ENCODE data around the gene BPGM. TPM values are rescaled to one million over a fixed set of nuclear protein-coding genes. Genes with fewer than 3 reads are reported as not detected.

BPGM gene
- polyA plus RNA-seq, 3 donors: 45.7 to 49.0 (median 47.6) TPM

DNA sequence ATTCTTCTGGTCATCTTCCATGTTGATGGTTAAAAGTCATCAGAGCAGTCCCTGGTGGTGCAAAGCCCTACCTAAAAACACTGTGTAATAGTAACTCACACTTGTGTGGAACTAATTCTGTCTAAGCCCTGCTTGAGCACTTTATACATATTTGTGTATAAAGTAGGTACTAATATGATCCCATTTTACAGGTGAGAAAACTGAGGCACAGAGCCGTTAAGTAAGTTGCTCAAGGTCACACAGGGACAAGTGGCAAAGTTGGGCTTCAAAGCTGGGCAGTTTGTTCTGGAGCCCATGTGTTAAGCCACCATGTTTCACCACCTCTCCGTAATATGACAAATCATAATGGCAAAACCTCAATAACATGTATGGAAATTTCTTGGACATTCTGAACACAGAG is 48.1 kb downstream of the BPGM start:
- DNase-seq (ENCODE audit: low read depth in 3 of 3, low spot score in 2 of 3): no peak

DNA sequence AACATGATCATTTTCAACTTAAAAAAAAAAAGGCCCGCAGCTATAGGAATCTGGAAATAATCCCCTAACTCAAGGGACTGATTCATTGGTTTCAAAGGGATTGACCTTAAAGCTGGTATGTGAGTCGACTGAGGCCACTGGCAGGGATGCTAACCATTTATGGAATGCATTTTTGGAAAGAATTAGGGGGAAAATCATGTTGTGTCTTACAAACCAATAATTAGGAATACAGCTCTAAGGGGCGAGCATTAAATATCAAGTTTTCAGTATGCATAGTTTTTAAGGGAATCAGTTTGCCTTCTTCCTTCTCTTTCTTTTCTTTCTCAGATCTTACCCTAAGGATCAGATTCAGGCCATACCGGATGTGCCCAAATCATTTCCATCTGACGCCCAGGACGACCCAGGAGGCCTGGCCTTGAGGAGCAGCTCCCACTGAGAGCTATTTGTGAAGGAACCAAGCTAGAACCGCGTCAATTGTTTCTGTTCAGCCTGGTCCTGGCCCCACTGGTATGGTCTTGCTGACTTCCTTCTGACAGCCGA is 48.7 kb downstream of the BPGM start:
- DNase-seq (ENCODE audit: low read depth in 3 of 3, low spot score in 2 of 3): no peak

DNA sequence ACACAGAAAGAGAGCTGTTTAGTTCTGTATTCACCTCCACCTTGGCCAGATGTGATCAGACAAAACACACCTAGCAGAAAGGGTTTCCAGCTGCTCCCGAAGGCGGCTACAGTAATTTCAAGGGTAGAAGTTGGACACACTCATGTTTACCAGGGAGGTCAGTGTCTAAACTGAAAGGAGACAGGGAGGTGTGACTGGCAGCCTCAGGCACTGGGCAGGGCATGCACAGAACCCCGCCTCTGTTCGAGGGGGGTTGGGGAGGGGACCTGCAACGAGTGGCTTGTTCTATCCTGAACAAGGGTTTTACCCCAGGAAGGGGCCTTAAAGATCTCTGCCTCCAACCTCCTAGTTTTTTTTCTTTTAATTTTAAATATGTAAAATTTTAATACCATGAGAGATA is 49.6 kb downstream of the BPGM start:
- no peak for DNase-seq (ENCODE audit: low read depth in 3 of 3, low spot score in 2 of 3)

DNA sequence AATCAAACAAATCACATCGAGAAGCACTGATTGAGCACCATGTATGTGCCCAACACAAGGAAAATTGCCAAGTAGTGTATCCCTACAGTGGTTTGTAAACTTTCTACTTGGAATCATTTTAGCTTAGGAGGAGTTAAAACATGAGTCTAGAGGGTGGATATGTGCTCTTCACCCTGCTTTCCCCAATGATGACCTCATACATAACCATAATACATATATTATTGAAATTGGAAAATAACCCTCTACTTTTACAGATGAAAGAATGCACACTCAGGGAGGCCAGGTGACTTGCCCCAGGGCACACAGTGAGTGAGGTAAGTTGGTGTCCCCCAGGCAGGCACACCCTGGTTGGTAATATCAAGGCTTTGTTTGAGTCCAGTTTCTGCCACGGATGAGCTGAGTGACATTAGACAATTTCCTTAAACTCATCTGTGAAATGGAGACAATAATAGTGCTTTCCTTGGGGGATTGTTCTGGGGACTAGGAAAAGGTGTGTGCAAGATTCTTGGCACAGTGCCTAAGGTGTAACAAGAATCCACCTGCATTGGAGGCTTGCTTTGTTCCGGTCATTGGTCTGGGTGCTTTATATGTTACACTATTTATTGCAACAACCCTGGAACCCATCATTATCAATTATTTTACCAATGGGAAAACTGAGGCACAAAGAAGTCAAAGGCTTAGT is 50.7 kb downstream of the BPGM start:
- no peak for DNase-seq (ENCODE audit: low read depth in 3 of 3, low spot score in 2 of 3)

DNA sequence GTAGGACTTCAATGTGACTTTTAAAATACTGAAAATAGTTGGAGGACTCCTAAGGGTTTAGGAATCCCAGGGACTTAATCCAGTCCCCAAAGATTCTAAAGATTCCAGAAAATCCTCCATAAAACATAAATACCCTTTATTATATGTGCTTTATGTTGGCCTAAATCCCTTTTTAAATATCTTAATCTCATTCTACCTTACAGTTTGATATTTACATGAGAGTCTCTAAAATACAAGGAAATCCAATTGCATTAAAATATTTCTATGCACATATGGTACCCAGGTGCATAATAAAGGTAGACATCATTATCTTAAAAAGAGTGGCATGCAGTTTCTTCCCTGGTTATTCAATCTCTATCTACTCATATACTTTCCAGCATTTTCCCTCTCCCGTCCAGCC is 51.8 kb downstream of the BPGM start:
- no peak for DNase-seq (ENCODE audit: low read depth in 3 of 3, low spot score in 2 of 3)

DNA sequence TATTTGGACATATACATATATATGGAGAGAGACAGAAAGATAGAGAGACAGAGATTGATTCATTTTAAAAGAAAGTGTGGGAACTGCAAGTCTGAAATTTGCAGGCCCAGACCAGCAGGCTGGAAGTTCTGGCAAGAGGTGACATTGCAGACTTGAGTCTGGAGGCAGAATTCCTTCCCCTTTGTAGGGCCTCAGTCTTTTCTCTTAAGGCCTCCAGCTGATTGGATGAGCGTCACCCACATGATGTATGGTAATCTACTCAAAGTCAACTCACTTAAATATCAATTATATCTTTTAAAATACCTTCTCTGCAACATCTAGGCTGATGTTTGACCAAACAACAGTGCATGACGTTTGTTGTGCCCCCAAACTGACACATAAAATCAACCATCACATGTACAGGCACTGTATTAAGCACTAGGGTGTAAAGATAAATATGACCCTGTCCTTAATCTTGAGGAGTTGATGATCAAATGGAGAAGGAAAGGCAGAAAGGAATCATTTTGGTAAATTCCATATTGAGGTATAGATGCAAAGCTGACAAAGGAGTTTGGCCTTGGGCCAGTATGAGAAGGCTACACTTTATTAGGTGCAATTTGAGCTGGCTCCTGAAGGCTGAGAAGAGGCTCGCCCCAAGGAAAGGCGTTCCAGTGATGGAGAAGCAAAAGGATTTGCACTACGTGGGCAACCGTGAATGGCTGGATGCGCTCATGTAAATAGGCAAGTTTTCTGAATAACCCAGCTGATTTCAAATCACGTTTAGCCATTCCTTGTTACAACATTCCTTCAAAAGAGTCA is 52.6 kb downstream of the BPGM start:
- DNase-seq (ENCODE audit: low read depth in 3 of 3, low spot score in 2 of 3): no peak

DNA sequence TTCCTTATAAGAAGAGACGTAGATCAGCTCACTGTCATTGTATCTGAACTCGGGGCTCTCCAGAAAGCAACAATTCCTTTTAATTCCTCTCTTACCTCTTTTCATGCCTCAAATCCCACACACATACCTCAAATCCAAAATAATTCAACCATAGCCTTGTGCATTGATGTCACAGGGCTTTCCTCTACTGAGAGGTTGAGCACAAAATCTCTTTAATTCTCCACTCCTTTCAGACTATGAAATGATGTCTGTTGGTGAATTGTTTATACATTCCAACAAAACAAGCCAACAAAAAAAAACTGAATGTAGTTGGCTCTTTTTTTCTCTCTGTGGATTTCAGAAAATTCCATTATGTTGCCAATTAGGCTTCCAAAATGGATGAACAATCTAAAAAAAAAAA is 53.2 kb downstream of the BPGM start:
- no peak for DNase-seq (ENCODE audit: low read depth in 3 of 3, low spot score in 2 of 3)

DNA sequence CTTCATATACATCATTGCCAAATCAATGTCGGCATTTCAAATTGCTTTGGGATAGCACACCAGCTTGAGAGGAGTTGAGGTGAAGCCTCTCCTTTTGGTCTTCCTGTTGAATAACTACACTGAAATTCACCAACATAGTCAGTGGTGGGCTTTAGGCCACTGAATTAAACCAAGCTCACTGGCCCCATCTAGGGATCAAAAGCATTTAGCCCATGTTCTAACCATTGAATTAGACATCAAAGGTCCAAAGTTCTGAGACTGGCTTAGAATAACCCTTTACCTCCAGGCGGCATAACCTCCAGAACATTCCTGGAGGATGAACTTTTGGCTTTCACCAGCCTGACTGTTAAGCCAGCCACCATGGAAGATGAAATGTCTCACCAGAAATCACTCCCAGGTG is 54.6 kb downstream of the BPGM start:
- no peak for DNase-seq (ENCODE audit: low read depth in 3 of 3, low spot score in 2 of 3)

DNA sequence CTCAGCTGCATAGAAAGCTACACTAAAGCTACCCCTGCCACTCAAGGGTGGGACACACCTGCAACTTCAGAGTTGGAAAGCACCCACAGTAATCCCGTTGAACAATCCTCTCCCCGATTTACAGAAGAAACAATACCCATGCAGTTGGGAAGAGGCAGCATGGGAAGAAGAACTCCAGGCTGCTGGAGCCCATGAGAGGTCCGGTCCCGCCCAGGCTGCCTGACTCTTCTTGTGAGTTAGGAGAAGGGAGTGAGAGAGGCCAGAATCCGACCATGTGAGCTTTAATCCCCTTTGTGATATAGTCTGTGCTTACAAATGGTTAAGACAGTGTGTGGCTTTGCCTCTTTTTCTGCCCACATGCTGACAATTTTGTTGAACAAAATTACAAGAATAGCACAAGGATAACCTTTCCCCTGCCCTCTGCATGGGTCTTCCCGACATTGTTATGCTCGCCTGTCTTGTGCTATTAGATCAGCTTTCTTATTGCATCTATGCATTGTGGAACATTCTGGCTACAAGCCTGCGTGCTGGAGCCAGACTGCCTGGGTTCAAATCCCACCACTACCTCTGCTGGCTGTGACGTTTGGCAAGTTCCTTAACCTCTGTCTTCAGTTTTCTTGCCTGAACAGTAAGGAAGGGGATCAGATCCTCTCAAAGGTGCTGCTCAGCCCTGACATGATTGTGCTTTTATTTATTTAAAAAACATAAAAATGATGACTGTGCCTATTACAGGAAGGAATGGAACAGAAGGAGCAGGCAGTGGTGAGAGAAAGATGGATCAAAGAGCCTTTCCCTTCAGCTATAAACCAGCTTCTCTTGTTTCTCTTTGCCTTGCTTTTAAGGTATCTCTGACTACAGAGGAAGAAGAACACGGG is 56.0 kb downstream of the BPGM start:
- no peak for DNase-seq (ENCODE audit: low read depth in 3 of 3, low spot score in 2 of 3)

DNA sequence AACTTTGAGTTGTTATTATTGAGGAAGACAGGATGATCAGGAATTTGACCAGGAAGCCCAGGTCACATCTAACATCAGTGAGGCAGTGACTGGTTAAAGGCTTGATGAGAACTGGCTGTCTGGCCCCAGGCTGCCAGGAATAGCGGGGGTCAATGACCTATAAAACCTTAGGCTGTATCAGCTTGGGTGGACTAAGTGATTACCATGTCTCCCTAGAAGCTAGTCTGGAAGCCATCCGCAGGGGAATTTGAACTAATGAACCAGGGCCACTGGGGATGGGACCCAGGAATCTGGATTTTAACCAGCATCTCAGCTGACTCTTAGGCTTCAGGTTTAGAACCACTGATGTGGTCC is 56.6 kb downstream of the BPGM start:
- DNase-seq (ENCODE audit: low read depth in 3 of 3, low spot score in 2 of 3): no peak

DNA sequence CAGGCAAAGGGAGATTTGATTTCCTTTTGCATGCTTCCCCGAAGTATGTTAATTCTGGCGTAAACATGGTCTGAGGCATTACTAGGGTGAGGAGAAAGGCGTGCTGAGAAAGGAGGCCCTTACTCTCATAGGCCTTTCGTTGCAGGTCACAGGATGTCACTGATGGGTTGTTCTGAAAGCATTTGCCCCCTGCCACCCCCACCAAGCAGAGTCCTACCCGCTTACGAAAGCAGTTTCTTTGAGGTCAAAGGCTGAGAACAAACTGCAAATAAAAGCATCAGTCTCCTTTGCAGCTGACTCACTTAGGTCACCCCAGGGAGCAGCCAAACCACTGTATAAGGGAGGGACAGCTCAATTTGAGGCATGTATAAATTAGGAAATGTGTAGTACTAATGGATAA is 57.1 kb downstream of the BPGM start:
- DNase-seq (ENCODE audit: low read depth in 3 of 3, low spot score in 2 of 3): no peak

DNA sequence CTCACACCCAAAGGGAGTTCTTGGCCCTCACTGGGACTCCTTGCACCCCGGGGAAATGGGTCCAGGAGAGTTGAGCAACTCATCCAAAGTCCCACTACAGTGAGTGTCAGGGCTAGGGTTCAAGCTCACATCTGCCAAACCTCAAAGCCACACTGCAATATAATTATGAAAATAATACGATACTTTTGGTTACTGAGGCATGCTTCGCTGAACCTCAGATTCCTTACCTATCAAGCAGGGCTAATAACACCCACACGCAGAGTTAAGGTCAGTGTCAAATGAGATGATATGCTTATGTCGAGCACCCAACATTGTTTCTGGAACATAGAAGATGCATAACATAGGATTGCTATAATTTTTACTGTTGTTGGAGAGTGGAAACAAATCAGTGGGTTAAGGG is 58.2 kb downstream of the BPGM start:
- DNase-seq (ENCODE audit: low read depth in 3 of 3, low spot score in 2 of 3): no peak

DNA sequence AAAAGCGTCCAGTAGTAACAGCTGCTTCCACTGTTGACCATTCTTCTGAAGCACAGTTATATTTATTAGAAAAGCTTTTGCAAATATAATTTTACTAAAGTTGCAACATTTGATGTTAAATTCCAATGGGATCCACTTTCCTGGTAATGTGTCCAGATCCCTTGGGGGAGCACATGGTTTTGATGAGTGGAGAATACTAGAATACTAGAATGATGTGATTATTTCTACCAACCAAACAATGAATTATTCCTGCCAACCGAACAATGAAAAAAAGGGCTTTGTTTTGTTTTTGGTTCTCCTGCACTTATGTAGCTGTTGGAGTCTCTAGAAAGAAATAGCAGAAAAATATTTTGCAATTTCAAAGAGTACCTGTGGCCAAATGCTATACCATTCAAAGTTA is 59.1 kb downstream of the BPGM start:
- DNase-seq (ENCODE audit: low read depth in 3 of 3, low spot score in 2 of 3): no peak

DNA sequence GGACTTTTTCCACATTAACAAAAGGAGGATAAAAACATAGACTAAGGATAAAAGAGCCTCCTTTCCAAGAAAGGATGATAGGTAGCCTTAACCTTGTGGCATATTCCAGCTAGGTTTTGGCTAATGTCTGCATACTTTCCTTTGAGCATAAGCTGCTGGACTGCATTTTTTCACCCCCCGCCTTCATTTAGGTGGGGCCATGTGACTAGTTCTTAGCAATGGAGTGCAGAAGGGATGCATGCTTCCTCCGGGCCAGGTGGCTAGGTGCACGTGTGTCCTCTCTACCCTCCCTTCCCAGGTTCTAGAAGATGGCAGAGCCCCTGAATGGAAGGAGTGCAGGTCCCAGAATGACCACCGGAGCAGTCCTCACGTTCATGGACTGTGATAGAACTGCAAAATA is 59.8 kb downstream of the BPGM start:
- no peak for DNase-seq (ENCODE audit: low read depth in 3 of 3, low spot score in 2 of 3)

DNA sequence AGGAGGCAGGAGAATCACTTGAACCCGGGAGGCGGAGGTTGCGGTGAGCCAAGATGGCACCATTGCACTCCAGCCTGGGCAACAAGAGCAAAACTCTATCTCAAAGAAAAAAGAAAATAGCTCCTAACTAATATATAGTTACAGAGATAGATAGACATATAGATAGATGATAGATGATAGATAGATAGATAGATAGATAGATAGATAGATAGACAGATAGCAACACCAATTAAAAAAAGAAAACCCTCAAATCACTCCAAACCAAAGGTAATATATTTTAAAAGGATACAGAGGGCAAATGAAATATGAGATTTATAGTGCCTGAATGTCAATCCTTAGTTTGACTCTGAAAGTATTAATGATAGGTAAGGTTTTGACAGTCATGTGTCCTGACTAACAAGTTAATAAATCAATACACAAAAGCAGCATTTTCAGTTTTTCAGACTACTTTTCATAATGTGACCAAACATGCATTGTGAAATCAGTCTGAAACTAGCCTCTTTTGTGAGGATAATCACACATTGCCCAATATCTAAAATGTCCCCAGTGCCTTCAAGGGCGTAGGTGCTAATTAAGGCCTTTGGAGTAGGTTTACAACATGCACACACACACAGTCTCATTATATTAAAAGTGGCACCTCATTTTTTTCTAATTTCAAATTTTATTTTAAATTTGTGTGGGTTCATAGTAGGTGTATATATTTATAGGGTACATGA is 61.2 kb downstream of the BPGM start:
- DNase-seq (ENCODE audit: low read depth in 3 of 3, low spot score in 2 of 3): no peak

DNA sequence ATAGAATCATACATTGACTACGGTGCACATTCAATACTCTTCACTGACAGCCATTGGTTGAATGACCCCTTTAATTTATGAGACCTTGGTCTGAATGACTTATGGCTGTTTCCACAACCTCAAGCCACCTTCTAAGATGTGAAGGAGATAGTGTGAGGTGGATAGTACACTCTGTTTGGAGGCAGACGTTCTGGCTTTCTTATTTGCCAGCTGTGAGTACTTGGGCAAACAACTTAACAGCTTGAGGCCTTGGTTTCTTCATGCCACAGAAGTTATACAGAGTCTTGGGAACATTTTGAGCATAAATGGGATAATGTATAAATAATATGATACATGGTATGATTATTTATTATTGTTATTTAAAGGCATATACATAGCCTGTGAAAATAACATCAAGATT is 62.0 kb downstream of the BPGM start:
- no peak for DNase-seq (ENCODE audit: low read depth in 3 of 3, low spot score in 2 of 3)

DNA sequence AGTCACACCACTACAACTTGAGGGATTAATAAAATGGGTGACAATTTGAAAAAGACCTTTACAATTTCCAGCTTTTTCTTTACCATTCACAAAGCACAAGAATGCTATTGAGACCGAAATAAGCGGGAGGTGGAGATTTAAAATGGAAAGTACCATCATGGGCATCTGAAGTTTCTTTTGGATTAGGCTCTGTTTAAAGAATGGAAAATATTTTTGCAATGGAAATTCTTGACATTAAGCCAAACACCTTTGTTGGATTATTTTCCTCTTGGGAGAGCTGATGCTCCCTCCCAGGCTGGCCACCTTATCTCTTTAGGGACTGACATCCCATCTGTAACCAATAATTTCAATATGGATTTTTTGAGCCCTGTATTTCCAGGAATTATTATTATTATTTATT is 62.5 kb downstream of the BPGM start:
- DNase-seq (ENCODE audit: low read depth in 3 of 3, low spot score in 2 of 3): no peak

DNA sequence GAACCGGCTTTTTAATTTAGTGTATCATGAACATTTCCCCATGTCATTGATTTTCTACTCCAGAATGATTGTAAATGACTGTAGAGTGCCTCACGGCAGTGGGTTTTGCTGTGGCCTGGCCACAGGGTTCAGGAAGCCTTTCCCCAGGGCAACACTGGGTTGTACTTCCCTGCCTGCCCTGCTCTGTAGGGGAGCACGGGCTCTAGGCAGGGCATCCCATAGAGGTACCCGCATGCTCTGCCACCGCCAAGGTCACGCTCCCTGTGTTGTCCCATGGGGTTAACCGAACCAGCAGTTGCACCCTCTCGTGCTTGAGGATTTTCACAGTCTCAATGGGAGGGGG is 63.8 kb downstream of the BPGM start:
- DNase-seq (ENCODE audit: low read depth in 3 of 3, low spot score in 2 of 3): no peak

DNA sequence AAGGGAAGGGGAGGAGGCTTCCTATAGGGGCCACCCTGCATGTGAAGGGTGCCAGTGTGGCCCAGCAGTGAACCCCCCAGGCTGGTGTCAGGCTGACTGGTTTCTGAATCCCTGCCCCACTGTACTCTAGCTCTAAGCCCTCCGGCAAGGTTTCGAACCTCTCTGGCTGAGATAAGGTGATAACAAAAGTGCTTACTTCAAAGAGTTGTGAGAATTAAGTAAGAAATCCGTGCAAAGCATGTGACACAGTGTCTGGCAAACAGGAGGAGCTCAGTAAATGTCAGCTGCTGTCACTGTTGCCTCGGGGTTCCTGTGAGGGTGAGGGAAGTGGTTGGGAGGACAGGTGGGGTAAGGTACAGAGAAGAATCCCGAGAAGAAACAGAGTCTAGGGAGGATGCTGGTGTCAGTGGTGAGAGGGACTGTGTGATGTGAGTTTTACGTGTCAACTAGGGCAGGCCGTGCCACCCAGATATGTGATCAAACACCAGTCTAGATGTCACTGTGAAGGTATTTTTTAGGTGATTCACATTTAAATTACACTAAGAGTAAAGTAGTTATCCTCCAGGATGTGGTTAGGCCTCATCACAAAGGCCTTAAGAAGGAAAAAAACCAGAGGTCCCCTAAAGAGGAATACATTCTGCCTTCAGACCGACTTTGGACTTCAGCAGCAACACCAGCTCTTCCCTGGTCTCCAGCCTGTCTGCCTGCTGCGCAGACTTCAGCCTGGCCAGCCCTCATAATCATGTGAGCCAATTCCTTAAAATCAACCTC is 64.4 kb downstream of the BPGM start:
- no peak for DNase-seq (ENCODE audit: low read depth in 3 of 3, low spot score in 2 of 3)

DNA sequence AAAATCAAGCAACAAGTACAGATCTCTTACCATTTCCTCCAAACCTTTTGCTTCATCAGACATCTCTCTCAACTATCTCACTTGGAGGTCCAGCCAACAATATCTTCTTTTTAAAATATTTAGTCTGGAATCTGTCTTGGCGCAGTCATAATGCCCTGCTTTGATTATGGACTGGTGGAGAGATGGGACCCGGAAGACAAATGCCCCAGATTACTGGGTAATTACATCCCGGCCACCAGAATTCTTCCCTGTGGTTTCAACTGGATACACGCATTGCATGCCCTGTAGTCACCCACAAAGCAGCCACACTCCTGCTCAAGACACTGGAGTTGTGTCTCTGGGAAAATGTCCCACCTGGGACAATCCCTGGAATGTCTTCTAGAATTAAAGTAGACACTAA is 65.5 kb downstream of the BPGM start:
- no peak for DNase-seq (ENCODE audit: low read depth in 3 of 3, low spot score in 2 of 3)
